Stimulated activated CD8-positive, alpha-beta memory T cell treated with anti-CD3 and anti-CD28 coated beads, Interleukin-12 subunit alpha, Interleukin-12 subunit beta, amount 100 ng/mL, for 1 hour (primary cell): ENCODE measurements around the gene EXOC4.

Experiments
- DNase-seq: peaks from one replicate; pipeline ENCODE4 v3.0.0-alpha.2; 2020; ENCODE audit warnings: low read depth

Gene EXOC4

DNA sequence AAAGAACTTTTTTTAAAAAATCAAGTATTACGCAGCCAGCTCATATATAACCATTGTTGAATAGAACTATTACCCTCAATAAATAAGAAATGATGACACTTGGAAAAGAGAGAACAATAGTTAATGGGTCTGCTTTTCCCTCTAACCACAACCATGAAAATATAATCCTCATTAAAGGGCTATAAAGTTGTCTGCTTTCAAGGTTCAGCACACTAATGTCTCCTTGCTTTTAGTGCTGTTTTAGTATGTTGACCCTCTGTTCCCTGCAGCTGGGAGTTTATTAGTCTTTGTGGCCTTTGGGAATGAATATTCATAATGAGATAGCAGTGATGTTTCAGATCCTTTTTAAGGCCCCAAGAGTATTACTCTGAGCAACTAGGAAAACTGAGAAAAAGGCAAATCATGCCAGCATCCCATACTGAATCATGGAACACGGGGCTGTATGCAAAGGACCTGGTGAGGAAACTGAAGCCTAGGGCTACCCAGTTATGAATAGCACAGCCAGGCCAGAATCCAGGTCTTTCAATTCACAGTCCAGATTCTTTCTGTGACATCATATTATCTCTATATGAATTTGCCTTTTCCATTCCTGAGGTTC is 542.3 kb downstream of the EXOC4 start:
- no peak for DNase-seq

DNA sequence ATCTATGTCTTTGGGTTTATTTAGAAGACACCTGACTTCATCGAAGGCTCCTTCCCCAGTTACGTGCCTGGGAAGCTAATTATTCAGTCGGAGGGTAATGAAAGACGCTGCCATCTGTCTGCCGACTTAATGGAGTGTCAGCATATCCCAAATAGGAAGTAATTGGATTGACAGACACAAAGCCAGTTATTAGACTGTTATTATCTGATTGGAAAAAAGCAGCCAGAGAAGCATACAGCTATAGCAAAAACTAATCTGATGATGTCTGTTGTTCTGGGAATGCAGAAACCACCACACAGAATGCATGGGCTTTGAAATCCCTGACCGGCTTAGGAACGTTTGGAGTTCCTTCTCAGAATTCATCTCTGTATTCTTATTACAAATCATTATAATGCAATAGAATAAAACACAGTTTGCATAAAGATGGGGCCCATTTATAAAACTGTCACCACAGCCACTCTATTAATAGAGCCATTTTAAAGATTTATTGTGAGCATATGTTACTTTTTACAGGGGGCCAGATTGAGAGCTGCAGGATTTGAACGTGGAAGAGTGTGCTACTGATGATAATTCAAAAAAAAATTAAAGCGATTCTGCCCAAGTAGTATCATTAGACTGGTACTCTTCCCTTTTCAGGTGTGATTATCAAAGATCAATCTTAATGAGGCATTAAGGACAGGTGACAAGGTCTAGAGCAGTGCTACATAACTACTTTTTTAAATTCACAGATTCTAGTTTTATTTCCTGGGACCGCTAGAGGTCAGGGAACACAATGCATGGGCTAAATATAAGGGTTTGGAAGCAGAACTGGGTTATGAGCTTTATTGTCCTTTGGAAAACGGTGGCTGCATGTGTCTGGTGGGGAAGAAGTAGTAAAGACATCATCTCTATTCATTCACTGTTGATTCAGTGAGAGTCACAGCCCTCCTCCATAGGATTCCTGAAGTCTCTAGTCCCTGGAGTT is 544.2 kb downstream of the EXOC4 start:
- no peak for DNase-seq

DNA sequence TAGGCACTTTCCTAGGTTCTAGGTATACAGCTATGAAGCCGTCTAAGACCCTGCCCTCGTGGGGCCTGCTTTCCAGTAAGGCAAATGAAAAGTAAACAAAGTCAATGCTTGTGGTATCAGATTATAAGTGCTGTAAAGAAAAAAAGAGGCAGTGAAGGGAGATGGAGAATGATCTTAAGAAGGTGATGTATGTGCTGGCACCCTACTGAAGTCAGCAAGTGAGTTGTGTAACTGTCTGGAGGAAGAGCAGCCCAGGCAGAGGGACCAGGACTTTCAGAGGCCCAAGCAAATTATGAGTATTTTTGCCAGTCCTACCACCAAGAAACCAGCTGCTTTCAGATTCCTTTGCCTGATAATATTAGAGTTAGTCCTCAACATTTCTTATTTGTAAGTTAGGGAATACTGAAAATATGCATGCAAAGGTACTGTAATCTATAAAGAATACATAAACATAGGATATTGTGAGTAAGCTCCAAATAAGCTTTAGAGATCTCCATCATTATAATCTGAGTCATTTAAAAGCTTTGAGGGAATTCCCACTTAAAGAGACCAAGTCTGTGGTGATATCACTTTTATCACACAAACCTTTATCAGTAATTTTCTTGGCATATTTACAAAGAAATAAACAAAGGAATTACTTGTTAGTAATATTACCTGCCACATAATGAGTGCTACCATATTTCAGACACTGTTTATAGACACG is 545.1 kb downstream of the EXOC4 start:
- DNase-seq: no peak

DNA sequence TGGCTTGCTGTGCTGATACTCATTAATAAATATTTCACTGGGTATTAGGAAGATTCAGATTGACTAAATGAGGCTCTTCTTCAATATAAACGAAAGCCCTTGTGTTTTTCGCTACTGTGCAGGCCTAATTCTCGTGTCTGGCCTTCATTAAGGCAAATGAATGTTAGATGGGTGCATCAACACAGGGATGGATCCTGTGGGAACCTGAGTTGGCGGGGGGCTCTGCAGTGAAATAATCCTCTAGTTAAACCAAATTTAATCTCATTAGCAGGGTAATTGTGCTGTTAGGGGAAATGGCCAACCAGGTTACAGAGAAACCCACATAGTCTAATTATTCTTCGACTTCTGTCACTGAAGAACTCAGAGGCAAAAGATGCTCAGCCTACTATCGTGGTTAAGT is 548.5 kb downstream of the EXOC4 start:
- DNase-seq: no peak

DNA sequence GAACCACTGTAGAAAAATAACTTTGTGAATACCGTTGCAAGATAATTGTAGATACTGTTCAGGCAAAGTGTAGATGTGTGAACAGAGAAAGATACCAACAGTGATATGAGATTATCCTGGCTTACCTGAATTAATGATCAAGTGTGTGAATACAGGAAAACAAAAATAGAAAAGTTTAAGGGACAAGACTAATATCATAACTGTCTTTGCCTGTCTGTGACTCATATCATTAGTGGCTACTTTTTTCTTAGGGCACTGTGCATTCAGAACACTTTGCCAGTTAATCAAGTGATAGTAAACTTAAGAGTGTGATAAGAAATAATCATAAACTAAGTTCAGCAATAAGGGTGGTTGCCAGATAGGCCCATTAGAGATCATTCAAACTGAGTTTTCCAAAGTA is 551.2 kb downstream of the EXOC4 start:
- no peak for DNase-seq

DNA sequence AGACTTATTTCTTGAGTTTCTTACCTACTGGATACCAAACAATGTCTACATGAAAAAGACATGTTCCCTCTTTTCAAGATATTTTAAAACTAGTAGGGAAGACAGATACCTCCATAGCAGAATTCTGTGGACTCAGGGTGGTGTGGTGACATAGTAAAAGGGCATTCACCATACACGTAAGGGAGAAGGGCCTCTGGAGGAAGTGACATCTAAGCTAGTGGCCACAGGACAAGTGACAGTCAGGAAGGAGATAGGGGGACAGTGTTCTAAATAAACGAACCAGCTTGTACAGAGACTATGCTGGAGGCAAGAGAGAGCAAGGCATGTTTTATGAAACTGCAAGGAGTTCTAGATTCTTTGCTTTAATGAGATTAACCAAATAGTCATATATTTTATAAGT is 552.5 kb downstream of the EXOC4 start:
- no peak for DNase-seq

DNA sequence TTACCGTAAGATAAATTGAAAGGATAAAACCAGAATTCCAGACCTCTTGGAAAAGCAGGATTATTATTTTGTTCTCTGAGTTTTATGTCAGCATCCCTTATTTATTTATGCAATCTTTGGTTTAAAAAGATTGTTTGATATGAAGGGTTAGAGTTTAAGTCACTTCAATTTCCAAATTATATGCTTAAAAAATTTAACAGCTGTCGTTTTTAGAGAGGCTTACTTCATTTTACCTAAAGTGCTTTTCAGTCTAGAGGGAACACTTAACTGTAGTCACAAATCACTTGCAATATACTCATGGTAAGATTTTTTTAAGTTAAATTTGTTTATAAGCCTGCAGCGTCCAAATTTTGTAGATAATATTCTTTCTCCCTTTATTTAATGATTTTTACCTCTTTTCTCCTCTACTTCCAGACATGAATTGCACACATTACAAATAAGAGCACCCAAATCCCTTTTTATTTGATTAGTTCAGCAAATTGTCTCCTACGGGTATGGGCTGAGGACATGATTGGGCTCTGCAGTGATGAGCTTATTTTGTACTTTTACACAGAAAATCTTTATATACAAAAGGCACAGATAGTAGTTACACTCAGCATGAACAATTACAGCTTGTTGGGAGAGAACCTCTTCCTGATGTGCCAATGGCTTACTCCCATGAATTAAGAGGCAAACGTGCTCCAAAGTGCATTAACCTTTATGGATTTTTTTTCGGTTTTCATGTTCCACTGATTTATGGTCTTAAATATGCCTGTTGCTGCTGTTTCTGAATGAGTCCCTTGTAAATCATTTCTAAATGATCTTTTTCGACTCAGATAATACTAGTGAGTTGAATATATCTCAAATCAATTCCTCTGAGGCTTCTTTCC is 555.0 kb downstream of the EXOC4 start:
- DNase-seq: no peak

DNA sequence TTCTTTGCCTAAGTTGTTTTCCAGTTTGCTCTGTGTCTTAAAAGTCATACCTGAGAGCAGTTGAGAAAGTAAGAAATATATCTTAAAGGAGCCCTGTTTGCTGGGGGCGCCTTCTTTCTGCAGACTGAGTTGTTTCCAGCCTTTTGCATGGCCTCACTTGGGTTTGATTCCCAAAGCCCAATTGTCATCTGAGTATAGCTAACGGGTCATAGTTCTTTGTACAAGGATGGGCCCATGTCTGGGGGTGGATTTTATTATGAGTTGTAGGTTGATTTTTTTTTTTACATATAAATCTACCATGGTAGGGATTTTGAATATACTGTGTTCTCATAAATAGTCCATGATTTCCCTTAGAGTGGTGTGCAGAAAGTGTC is 555.6 kb downstream of the EXOC4 start:
- no peak for DNase-seq

DNA sequence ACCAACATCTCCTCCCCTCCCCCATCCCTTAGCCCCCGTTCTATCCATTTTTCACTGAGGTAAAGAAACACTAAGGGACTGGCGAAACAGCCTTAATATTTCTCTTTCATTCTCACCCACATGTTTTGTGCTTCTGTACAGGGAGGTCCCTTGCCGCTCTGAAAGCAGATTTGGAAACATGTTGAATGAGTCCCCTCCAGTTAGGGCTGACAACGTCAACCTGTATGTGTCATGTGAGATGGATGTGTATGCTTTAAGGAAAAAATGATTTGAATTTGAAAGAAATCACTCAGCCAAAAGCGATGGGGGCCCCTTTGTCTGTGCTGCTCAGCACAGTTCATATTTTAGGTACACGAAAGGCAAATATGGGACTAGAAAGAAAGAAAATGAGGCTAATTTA is 560.0 kb downstream of the EXOC4 start:
- no peak for DNase-seq

DNA sequence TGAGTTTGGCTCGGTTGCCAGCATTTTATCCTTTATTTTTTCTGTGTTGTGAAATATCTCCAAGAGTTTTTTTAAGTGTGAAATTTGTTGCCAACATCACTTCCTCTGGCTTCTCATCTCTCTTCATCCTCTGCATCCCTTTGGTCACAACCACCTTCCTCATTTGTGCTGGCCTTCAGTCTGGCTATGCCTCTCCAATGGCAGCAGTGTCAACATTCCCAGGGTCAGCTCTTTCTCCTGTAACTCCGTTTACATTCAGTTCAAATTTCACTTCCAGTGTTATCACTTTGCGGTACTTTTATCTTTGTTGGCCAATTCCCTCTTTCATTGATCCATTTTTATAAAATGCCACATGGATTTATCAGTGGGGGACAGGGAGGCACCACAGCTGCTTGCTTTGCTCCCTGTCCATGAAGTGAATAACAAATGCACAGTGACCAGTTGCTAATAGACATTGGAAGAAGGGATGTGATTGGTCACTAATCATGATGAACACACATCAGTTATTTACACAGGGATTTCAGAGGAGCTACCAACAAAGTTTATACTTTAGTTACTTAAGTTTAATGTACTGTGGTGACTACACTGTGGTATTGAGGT is 562.8 kb downstream of the EXOC4 start:
- DNase-seq: no peak

DNA sequence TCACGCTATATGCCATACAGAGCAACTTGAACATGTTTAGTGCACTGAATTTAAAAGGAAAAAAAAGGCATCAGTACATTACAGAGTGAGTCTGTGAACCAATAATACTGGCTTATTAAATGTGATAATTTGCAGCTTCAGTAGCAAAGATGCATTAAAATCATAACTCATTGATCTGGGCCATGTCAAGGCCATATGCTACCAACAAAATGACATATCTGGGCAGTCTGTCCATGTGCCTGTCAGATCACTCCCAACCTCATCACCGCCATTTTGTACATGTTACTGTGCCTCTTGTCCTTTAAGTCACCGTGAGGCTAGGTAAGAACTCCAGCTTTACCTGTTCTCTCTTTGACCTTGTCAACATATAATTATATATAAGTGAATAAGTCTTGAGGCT is 566.8 kb downstream of the EXOC4 start:
- no peak for DNase-seq

DNA sequence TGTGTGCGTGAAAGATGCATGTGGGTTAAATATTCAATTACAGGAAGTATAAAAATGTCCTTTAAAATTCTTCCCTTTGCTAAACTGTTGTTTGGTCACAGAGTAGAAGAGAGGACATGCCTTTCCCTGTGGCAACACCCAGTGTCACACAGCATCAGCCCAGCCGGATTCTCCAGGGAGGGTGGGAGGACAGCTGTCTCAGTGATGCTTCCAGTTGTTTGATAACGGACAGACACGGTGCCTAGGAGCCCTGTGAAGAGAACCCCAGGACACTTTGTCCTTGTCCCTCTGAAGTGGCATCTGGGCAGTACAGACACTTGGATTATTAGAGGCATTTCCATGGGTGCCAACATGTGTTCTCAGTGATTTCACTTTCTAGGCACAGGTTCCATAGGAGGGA is 567.7 kb downstream of the EXOC4 start:
- no peak for DNase-seq

DNA sequence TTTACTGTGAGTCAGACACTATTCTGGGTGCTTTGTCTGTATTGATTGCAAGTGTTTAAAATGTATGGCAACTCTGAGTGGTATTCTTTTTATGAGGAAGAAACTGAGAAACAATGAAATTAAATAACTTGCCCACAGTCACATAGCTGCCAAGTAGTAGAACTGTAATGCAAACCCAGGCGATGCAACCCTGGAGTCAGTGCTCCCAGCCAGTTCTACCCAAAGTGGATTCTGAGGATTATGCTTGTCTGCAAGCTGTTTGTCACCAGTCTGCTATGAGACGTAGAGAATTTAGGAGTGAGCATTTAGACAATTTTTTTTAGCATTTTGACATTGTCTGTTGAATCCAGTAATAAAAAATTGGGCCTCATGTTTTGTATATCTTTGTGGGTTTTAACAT is 568.3 kb downstream of the EXOC4 start:
- no peak for DNase-seq

DNA sequence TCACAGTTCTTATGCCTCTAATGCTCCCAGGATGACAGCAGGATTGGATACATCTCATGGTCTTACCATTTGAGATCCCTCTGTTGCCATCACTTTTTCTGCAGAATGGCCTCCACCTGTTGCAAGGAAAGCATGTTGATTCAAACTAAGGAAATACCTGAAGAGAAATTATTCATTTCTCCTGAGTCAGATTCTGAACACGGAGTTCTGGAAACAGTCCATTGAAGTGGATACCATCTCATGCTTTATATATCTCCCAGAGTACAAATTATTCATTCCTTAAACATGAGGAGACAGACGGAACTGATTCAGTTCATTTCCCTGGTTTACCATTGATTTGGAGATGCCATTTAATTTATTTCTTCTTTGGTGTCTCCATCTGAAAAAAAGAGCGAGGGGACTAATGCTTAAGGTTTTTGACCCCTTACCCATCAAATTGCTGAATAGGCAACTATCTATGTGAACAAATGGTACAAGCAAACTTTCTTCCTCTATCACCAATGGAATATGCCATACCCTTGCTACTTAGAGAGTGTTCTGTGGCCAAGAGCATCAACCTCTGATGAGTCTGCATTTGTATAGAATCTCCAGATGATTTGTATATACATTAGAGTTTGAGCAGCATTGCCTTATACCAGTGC is 569.2 kb downstream of the EXOC4 start:
- DNase-seq: no peak

DNA sequence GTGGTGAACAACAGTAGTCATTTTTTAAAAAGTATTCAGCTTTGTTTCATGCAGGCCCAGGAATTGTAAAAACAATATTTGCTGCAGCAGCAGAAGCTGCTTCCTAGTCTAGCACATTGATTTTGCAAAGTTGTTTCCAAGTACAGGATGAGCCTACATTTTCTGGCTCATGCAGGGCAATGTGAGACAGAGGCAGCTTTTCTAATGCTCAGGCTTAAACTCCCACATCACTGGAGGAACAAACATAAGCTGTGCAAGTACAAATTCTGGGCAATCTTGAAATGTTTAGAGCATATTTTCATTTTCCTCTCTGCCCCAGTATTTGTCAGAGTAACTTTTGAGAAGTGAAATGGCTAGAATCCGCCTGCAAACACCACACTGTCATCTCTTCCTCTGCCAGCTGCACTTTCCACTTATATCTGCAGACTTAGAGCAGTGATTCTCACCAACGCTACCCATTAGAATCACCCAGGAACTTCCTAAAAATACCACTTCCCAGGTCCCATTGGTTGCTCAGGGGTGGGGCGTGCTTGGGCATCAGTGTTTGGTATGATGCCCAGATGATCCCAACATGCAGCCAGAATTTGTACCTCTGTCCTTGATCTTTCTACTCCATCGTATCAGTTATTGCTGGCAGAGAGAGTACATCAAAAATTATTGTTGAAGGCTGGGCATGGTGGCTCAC is 570.1 kb downstream of the EXOC4 start:
- DNase-seq: no peak

DNA sequence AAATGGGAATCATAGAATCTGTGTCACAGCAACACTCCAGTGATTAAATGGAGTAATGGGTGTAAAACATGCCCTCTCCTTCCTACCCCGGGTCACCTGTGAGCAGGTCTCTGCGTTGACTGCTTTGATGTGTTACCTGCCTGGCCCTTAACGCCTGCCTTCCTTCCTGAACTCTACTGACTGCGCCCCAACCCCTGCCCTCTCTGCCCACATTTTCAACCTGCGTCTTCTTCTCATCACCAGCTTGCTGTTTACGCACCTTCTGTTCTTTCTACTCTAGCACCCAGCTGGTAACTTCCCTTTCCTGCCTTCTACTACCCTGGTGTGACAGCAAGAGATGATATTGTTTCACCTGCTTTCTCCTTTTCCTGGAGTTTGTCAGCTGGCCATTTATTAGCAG is 571.3 kb downstream of the EXOC4 start:
- no peak for DNase-seq

DNA sequence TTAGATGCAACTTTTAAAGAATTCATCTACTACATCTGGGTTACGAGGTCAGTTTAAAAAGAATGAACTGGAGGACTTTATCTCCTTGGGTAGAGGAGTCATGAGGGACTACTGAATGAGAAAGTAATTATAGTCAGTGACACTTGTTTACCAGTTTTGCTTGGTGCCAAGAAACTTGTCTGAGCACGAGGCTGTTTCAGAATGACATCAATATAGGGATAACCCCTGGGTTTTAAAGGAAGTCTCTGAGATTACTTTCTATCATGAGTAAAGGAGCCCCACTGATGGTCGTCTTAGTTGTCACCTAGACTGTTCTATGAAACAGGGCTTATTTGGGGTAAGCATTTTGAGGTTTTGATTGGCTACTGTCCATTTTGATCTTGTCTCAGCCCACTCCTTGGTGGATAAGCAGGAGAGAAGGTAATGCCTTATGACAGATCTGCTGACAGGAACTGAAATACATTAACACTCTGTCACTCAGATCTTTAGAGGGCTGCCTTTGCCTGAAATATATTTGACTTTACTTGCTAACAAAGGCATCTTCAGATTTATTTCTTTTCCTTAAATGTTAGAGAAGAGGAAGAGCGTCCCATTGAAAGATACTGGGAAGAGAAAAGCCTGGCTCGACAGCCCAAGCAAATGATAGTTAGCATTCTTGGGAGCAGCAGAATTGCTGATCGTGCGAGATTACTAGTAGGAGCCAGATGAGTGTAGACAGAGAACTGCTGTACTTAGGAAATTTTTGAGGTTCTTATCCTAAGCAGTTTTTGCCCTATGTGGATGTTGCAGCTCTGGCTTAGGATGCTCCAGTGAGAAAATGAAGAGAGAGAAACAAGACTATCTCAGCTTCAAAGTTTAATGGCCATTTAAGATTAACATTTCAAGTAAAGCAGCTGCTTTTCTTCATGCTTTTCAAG is 575.1 kb downstream of the EXOC4 start:
- DNase-seq: no peak

DNA sequence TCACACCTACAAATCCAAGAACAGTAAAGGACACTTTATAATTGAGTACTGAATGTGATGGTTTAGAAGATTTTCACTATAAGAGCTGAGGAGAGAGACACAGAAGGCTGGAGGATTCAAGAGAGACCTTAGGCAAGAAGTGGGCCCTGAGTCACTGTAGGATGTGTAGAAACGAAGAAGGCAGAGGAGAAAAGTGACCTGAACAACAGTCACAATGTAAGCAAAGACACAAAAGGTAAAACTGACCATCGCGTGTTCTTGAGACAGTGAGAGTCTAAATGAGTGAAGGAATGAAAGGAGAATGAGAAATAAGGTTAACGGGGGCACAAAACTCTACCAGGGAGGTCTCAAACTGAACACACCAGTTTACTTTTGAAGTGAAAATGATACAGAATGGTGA is 576.0 kb downstream of the EXOC4 start:
- no peak for DNase-seq

DNA sequence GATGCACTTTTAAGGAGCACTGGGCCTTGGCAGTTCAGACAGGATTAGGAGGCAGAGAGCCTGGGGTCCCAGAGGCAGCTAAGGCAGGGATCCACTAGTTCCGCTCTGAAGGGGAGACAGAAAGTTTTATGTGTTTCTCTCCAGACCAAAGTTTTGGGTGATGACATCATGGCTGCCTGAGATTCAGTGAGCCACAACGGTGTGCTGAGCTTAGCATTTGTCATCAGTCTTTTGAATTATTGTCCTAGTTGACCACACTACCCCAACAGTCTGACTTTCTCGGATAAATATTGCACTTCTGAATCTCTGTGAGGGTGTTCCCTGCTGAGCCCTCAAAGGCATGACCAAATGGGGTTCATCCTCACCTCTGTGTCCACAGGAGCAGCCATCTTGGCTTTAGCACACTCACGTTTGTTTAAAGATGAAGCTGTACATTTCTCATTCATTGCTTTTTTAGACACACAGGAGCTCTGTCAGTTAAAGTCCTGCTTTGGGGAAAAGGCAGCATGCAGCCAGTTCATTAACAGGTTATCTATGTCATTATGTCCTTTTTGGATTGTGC is 576.5 kb downstream of the EXOC4 start:
- no peak for DNase-seq
